ENCODE measurements around the gene EGFR.

The EGFR gene

DNA sequence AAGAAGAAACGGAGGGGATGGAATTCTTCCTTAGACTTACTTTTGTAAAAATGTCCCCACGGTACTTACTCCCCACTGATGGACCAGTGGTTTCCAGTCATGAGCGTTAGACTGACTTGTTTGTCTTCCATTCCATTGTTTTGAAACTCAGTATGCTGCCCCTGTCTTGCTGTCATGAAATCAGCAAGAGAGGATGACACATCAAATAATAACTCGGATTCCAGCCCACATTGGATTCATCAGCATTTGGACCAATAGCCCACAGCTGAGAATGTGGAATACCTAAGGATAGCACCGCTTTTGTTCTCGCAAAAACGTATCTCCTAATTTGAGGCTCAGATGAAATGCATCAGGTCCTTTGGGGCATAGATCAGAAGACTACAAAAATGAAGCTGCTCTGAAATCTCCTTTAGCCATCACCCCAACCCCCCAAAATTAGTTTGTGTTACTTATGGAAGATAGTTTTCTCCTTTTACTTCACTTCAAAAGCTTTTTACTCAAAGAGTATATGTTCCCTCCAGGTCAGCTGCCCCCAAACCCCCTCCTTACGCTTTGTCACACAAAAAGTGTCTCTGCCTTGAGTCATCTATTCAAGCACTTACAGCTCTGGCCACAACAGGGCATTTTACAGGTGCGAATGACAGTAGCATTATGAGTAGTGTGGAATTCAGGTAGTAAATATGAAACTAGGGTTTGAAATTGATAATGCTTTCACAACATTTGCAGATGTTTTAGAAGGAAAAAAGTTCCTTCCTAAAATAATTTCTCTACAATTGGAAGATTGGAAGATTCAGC is 187.6 kb downstream of the EGFR start:
- H3K4me3 ChIP-seq (ENCODE audit: low read depth, low read length) = no peak overlapping the region

DNA sequence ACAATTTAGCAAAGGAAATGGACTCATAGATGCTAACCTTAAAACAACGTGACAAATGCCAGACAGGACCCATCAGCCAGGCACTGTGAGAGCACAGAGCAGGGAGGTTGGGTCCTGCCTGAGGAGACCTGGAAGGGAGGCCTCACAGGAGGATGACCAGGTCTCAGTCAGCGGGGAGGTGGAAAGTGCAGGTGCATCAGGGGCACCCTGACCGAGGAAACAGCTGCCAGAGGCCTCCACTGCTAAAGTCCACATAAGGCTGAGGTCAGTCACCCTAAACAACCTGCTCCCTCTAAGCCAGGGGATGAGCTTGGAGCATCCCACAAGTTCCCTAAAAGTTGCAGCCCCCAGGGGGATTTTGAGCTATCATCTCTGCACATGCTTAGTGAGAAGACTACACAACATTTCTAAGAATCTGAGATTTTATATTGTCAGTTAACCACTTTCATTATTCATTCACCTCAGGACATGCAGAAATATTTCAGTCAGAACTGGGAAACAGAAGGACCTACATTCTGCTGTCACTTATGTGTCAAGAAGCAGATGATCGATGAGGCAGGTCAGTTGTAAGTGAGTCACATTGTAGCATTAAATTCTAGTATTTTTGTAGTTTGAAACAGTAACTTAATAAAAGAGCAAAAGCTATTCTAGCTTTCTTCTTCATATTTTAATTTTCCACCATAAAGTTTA is 188.8 kb downstream of the EGFR start:
- H3K4me3 ChIP-seq (ENCODE audit: low read depth, low read length) = no peak overlapping the region

GRCh38 chr7:55209366-55209765 is 190.5 kb downstream of the EGFR start:
- no peak overlapping the region for H3K4me3 ChIP-seq (ENCODE audit: low read depth, low read length)

DNA sequence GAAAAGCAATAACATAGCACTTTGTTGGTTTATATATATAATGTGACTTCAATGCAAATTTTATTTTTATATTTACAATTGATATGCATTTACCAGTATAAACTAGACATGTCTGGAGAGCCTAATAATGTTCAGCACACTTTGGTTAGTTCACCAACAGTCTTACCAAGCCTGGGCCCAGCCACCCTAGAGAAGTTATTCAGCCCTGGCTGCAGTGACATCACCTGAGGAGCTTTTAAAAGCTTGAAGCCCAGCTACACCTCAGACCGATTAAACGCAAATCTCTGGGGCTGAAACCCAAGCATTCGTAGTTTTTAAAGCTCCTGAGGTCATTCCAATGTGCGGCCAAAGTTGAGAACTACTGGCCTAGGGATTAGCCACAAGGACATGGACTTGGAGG is 191.4 kb downstream of the EGFR start:
- no peak overlapping the region for H3K4me3 ChIP-seq (ENCODE audit: low read depth, low read length)

DNA sequence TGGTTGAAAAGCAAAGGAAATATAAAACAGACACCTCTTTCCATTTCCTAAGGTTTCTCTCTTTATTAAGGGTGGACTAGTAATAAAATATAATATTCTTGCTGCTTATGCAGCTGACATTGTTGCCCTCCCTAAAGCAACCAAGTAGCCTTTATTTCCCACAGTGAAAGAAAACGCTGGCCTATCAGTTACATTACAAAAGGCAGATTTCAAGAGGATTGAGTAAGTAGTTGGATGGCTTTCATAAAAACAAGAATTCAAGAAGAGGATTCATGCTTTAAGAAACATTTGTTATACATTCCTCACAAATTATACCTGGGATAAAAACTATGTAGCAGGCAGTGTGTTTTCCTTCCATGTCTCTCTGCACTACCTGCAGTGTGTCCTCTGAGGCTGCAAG is 191.9 kb downstream of the EGFR start:
- no peak overlapping the region for H3K4me3 ChIP-seq (ENCODE audit: low read depth, low read length)

- H3K4me3 ChIP-seq (ENCODE audit: low read depth, low read length) = no peak overlapping the region
These were observed 192.9 kb downstream of the EGFR start for GRCh38 chr7:55211726-55212125.

DNA sequence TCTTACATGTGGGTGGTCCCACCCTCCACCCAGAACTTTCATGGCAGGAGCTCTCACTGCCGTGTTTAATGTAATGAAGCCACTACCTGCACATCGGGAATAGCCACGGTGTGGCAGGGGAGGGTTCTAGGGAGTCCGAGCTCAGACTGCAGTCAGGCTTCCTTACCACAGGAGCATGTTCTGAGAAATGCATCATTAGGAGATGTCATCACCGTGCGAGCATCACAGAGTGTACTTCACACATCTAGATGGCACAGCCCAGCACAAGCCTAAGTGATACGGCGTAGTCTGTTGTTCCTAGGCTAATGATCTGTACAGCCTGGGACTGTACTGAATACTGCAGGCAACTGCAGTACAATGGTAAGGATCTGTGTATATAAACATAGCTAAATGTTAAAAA is 193.4 kb downstream of the EGFR start:
- no peak overlapping the region for H3K4me3 ChIP-seq (ENCODE audit: low read depth, low read length)

DNA sequence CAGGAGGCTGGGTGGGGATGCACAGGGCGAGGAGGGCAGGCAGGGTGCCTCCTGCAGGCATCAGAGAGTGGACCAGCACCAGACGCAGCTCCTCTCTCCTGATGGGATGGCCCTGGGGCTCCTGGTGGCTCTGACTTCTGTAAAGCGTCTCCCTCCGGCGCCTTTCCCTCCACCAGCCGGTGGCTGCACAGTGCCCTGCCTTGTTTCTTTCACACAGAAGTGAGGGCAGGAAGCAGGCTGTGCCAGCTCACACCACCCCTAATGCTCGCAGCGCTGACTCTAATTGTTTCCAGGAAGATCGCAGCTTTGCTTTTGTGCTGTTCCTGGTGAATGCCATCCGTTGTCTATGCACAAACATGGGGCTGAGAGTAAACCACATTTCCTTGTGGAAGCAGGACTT is 194.0 kb downstream of the EGFR start:
- no peak overlapping the region for H3K4me3 ChIP-seq (ENCODE audit: low read depth, low read length)

DNA sequence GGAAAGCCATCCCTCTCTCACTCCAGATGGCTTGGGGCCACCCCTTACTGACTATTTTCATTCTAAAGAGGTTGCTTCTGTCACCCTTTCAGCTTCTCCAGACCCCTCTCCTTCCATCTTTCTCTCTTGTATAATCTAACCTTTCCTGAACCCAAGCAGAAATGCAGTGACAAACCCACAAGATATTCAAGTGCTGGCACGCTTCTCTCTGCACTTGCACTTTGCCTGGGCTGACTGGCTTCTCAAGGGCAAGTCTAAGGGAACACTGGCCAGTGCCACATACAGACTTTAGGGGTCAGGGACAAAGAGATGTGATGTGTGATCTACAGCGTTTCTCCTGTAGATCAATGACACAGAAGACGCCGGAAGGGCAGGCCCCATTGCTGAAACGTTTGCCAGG is 195.9 kb downstream of the EGFR start:
- no peak overlapping the region for H3K4me3 ChIP-seq (ENCODE audit: low read depth, low read length)

GRCh38 chr7:55223023-55223422 is 204.2 kb downstream of the EGFR start:
- H3K4me3 ChIP-seq (ENCODE audit: low read depth, low read length) = no peak overlapping the region

GRCh38 chr7:55224111-55224510 is 205.3 kb downstream of the EGFR start:
- no peak overlapping the region for H3K4me3 ChIP-seq (ENCODE audit: low read depth, low read length)

DNA sequence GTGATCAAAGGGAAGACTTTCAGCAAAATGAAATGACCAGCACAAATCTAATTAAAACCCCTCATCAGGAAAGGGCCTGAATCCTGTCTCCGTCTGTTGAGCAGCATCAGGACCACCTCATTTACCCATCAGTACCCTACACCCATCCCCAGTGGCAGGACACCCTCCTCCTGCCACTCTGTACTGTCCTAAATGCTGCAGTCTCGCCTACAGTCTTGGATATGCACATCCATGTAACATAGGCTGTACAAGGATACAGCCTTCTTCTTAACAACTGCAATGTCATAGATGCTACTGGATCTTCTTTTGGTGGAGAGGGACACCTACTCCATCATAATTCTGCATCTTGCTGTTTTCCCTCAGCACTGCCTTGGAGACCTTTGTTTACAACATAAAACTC is 206.0 kb downstream of the EGFR start:
- no peak overlapping the region for H3K4me3 ChIP-seq (ENCODE audit: low read depth, low read length)

GRCh38 chr7:55230014-55230413 is 211.2 kb downstream of the EGFR start:
- H3K4me3 ChIP-seq (ENCODE audit: low read depth, low read length) = no peak overlapping the region

DNA sequence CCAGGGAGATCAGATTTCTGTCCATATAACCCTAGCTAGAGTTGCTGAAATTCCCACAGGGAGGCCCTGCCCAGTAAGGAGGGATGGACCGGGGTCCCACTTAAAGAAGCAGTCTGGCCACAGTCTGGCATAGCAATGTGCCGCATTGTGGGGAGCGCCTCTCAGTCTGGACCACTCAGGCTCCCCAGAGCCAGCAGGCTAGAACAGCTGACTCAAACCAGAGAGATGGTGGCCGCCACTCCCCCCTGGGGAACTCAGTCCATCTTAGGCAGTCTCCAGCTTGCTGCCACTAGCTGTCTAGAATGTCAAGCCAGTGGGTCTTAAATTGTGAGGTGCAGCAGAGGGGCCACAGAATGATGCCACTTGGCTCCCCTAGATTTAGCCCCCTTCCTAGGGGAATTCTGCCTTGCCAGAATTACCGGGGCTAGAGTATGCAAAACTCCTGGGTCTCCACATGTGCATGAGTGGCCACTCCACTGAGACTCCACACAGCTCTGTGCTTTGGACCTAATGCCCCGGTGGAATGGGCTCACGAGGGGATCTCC is 213.0 kb downstream of the EGFR start:
- H3K4me3 ChIP-seq (ENCODE audit: low read depth, low read length) = no peak overlapping the region

DNA sequence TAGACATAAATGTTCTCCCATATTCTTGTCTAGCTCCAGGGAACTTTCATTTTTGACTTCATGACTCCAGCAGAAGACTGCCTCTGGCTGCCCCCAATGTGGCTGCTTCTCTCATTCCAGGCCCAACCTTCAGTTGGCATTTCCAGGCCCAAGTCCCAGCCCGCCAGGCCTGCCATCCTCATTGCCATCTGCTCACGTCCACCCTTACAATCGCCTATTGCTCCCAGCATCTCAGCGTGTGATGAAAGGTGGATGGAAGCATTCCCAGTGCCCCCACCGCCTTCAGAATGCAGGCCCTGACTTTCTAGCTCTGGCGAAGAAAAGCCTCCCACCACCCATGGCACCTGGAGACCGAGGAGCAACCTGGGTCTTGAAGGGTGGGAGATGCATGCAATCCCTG is 214.2 kb downstream of the EGFR start:
- no peak overlapping the region for H3K4me3 ChIP-seq (ENCODE audit: low read depth, low read length)

- no peak overlapping the region for H3K4me3 ChIP-seq (ENCODE audit: low read depth, low read length)
These were observed 215.6 kb downstream of the EGFR start for GRCh38 chr7:55234408-55234807.

GRCh38 chr7:55235115-55235514 is 216.3 kb downstream of the EGFR start:
- no peak overlapping the region for H3K4me3 ChIP-seq (ENCODE audit: low read depth, low read length)

GRCh38 chr7:55235801-55236200 is 217.0 kb downstream of the EGFR start:
- no peak overlapping the region for H3K4me3 ChIP-seq (ENCODE audit: low read depth, low read length)

DNA sequence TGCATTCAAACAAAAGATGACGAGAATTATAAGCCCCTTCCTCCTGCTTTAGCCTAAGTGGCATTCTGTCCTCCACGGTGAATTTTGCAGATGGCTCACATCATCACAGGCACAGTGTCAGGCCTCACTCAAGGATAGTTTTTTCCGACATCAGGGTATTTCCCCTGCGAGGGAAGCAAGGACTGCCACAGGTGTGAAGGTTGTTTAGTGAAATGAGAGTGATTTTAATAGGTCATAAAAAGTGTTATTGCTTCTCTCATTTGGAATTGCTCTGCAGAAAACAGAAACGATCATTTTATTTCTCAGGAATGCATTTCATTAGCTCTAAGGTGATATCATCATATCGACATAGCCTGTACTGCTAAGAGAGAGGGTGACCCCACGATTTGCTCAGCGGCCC is 217.7 kb downstream of the EGFR start:
- H3K4me3 ChIP-seq (ENCODE audit: low read depth, low read length) = no peak overlapping the region

GRCh38 chr7:55237156-55237893 is 218.5 kb downstream of the EGFR start:
- H3K4me3 ChIP-seq (ENCODE audit: low read depth, low read length) = no peak overlapping the region

DNA sequence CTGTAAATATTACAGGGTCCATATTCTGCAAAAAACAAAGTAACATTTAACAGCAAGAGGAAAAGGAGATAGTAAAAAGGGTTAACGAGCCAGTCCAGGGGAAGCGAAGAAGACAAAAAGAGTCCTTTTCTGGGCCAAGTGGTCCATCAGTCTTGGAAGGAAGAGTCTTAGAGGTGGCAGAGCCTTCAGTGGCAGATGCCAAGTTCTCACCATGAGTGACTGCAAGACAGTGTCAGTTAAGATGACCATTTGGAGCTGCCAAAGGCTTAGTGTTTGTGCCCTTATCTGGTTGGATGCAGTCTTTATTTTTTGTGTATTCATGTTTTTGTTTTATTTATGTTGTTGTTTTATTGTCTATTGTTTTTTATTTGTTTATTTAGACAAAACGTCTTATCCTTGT is 220.6 kb downstream of the EGFR start:
- no peak overlapping the region for H3K4me3 ChIP-seq (ENCODE audit: low read depth, low read length)

Measured in iPS-11a (cell line).